HCT116 (cell line): Measurements from ENCODE around the gene RAI2. TPM values are rescaled to one million over a fixed set of nuclear protein-coding genes. Genes with fewer than 3 reads are reported as not detected.

Experiments
- ATAC-seq: fragments of 200-7000 bp; cut with Tn5 transposase; 2 replicates; pipeline ENCODE4 v1.9.1; 2020; ENCODE audit warnings: mild to moderate bottlenecking, moderate library complexity
- BruUV-seq: library from RNA; stranded (reverse); fragments of 400-500 nt; replicated peaks from 2 replicates; lab custom pipeline; 2021; lab: Mats Ljungman, UMichigan
- CTCF ChIA-PET: fragments of 300-600 bp; sonication (Branson Sonifier 250); formaldehyde crosslinking; loops from one replicate; lab custom pipeline; 2021; ENCODE audit warnings: antibody characterized with exemption; lab: Charles Lee
- POLR2A ChIA-PET: fragments of 300-600, 350-600 bp; sonication (Branson Sonifier 250); formaldehyde crosslinking; loops from one replicate; lab custom pipeline; 2021; ENCODE audit warnings: antibody characterized with exemption; lab: Charles Lee
- RAD21 ChIA-PET, 2 experiments: fragments of 300-600 bp; sonication (Branson Sonifier 250); formaldehyde crosslinking; loops; one replicate each; lab custom pipeline; 2023; ENCODE audit warnings: low total read pairs in 2 of 2; ENCODE audit not compliant: uncharacterized antibody in 2 of 2, unreplicated experiment in 2 of 2, low non-redundant PET in 1 of 2; lab: Charles Lee
- DNase-seq: peaks from one replicate; pipeline ENCODE4 v3.0.0-alpha.2; 2010; ENCODE audit warnings: low read depth, low spot score
- H2AFZ ChIP-seq: fragments of 200-600 bp; shearing (Covaris generic), sonication (generic); 2 replicates; pipeline ENCODE4 v1.6.1; 2017; ENCODE audit warnings: low read depth, mixed run types, mixed read lengths, antibody characterized with exemption, low read length; ENCODE audit not compliant: poor library complexity, severe bottlenecking
- H3K27ac ChIP-seq: 2 replicates; pipeline ENCODE4 v1.5.1; 2012; ENCODE audit warnings: low read depth, low read length
- H3K27me3 ChIP-seq: fragments of 200-600 bp; sonication (generic); 2 replicates; pipeline ENCODE4 v1.6.1; 2016; ENCODE audit warnings: mixed run types, low read length, mixed read lengths; ENCODE audit not compliant: insufficient read depth
- H3K36me3 ChIP-seq, 2 experiments: fragments of 200-500 bp in 1 of 2; fragments of 200-600 bp in 1 of 2; sonication (Bioruptor generic) in 1 of 2; sonication (generic) in 1 of 2; 2 replicates each; pipeline versions ENCODE4 v1.5.1 to v1.6.1; 2014 to 2016; ENCODE audit warnings: low read length in 2 of 2, inconsistent platforms in 1 of 2, mixed read lengths in 1 of 2, mixed run types in 1 of 2; ENCODE audit not compliant: insufficient read depth in 2 of 2, control insufficient read depth in 1 of 2
- H3K4me1 ChIP-seq, 2 experiments: fragments of 200-600 bp in 1 of 2; sonication (generic) in 1 of 2; 2 replicates each; pipeline versions ENCODE4 v1.5.1 to v1.6.1; 2012 to 2017; ENCODE audit warnings: low read length in 2 of 2, inconsistent platforms in 1 of 2, mild to moderate bottlenecking in 1 of 2, mixed read lengths in 1 of 2, mixed run types in 1 of 2, moderate library complexity in 1 of 2; ENCODE audit not compliant: insufficient read depth in 2 of 2, control insufficient read depth in 1 of 2
- H3K4me2 ChIP-seq: fragments of 200-600 bp; sonication (generic); 2 replicates; pipeline ENCODE4 v1.6.1; 2017; ENCODE audit warnings: mixed run types, low read length, mixed read lengths
- H3K4me3 ChIP-seq, 2 experiments: fragments of 200-600 bp in 1 of 2; sonication (generic) in 1 of 2; replicated peaks in 1 of 2; 2 replicates each; pipeline ENCODE4 v1.5.1; 2011 to 2016; ENCODE audit warnings: low read length in 2 of 2, control low read depth in 1 of 2, low read depth in 1 of 2, mild to moderate bottlenecking in 1 of 2, mixed read lengths in 1 of 2, mixed run types in 1 of 2
- H3K79me2 ChIP-seq: fragments of 200-600 bp; sonication (generic); 2 replicates; pipeline ENCODE4 v1.6.1; 2017; ENCODE audit warnings: mild to moderate bottlenecking, mixed run types, low read length, moderate library complexity, mixed read lengths; ENCODE audit not compliant: insufficient read depth
- H3K9ac ChIP-seq: fragments of 200-600 bp; sonication (generic); 2 replicates; pipeline ENCODE4 v1.6.1; 2016; ENCODE audit warnings: low read length, mixed read lengths
- H3K9me2 ChIP-seq: fragments of 200-600 bp; sonication (generic), shearing (Covaris generic); 2 replicates; pipeline ENCODE4 v1.6.1; 2017; ENCODE audit warnings: mixed run types, mild to moderate bottlenecking, moderate library complexity; ENCODE audit not compliant: insufficient read depth
- H3K9me3 ChIP-seq, 2 experiments: fragments of 200-500 bp in 1 of 2; fragments of 200-600 bp in 1 of 2; sonication (Bioruptor generic) in 1 of 2; sonication (generic) in 1 of 2; 2 replicates each; pipeline ENCODE4 v1.6.1; 2014 to 2017; ENCODE audit warnings: low read length in 2 of 2, mixed read lengths in 2 of 2, inconsistent platforms in 1 of 2, low read depth in 1 of 2, mild to moderate bottlenecking in 1 of 2, mixed run types in 1 of 2, moderate library complexity in 1 of 2; ENCODE audit not compliant: control insufficient read depth in 1 of 2, insufficient read depth in 1 of 2
- H4K20me1 ChIP-seq: fragments of 200-600 bp; sonication (generic), shearing (Covaris generic); 2 replicates; pipeline ENCODE4 v1.6.1; 2017; ENCODE audit warnings: mixed run types, mild to moderate bottlenecking, moderate library complexity; ENCODE audit not compliant: insufficient read depth
- EZH2 ChIP-seq: fragments of 200-600 bp; sonication (generic); IDR thresholded peaks from 2 replicates; pipeline ENCODE4 v1.6.1; 2017; ENCODE audit warnings: antibody characterized with exemption, mixed run types
- POLR2AphosphoS5 ChIP-seq: IDR thresholded peaks from 2 replicates; pipeline ENCODE4 v1.6.1; 2011; ENCODE audit warnings: mild to moderate bottlenecking, low read depth, low read length, moderate library complexity
- RAD21 ChIP-seq: IDR thresholded peaks from 2 replicates; pipeline ENCODE4 v1.6.1; 2012; ENCODE audit warnings: low read depth, mild to moderate bottlenecking
- TCF7L2 ChIP-seq: IDR thresholded peaks from 2 replicates; pipeline ENCODE4 v1.7.0; 2011; ENCODE audit warnings: borderline replicate concordance, inconsistent platforms; ENCODE audit not compliant: insufficient read depth, insufficient read length; ENCODE audit errors: extremely low read depth
- intact Hi-C: fragments of 100-400 bp; cut with micrococcal nuclease; formaldehyde crosslinking; loops from 2 replicates; pipeline ENCODE4 v1.10.0; 2022
- total RNA-seq: library from RNA; stranded (reverse); gene quantifications from one replicate; pipeline ENCODE4 v1.2.1, GENCODE V29; 2021; ENCODE audit not compliant: unreplicated experiment
- TF ChIP-seq, protein P1 (sequence below), 3 experiments: fragments of 200-600 bp in 1 of 3; sonication (generic) in 1 of 3; IDR thresholded peaks in 2 of 3; conservative IDR thresholded peaks in 1 of 3; 2 replicates each; pipeline ENCODE4 v1.5.1; 2012 to 2017; ENCODE audit warnings: low read depth in 2 of 3, low read length in 2 of 3, antibody characterized with exemption in 1 of 3, borderline replicate concordance in 1 of 3, control low read depth in 1 of 3, mild to moderate bottlenecking in 1 of 3, mixed read lengths in 1 of 3, mixed run types in 1 of 3, moderate library complexity in 1 of 3; ENCODE audit not compliant: insufficient read depth in 1 of 3
- TF ChIP-seq, protein P2 (sequence below): IDR thresholded peaks from 2 replicates; pipeline ENCODE4 v1.6.1; 2012; ENCODE audit warnings: low read depth

RAI2 gene
- total RNA-seq, 1 experiment from 2014 or later = not detected

DNA sequence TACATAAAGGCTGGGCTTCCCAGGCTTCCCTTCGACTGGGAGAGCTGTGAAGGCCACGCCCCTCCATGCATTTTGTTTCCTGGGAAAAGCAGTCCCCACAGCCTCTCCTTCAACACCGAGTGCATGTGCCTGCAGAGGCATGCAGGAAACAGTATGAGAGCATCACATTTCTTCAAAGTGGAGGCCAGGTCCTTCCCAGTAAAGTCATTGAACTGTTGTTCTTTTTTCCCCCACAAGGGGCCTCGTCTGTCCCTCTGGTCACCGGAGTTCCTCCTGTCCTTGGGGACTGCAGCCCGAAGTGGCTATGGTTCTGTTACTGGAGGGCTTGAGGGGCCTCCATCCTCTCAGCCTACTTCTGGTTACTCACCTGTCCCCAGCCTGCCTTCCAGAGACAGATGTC, 56.0 kb downstream of the RAI2 start:
- Histone ChIP-seq H3K9me2 (no peaks in the 10 kb centered on the region), H2AFZ (no peak overlapping the region), H3K4me2 (no peak overlapping the region), H3K4me1 (no peaks in the 10 kb centered on the region), H3K79me2 (no peaks in the 10 kb centered on the region), H3K4me3 (no peak overlapping the region), H3K27me3 (no peaks in the 10 kb centered on the region), H3K27ac (no peak overlapping the region), H3K9ac (no peak overlapping the region), H3K9me3 (no peaks in the 10 kb centered on the region), H4K20me1 (no peaks in the 10 kb centered on the region), H3K36me3 (no peaks in the 10 kb centered on the region)
- no TSS peak for BruUV-seq
- TF ChIP-seq EZH2 (no peak), POLR2AphosphoS5 (no peak), TCF7L2 (no peak), RAD21 (0 out of 2 replicates have a peak, but pooled peaks have one; percentile 7)
- TF ChIP-seq, protein P1, sequence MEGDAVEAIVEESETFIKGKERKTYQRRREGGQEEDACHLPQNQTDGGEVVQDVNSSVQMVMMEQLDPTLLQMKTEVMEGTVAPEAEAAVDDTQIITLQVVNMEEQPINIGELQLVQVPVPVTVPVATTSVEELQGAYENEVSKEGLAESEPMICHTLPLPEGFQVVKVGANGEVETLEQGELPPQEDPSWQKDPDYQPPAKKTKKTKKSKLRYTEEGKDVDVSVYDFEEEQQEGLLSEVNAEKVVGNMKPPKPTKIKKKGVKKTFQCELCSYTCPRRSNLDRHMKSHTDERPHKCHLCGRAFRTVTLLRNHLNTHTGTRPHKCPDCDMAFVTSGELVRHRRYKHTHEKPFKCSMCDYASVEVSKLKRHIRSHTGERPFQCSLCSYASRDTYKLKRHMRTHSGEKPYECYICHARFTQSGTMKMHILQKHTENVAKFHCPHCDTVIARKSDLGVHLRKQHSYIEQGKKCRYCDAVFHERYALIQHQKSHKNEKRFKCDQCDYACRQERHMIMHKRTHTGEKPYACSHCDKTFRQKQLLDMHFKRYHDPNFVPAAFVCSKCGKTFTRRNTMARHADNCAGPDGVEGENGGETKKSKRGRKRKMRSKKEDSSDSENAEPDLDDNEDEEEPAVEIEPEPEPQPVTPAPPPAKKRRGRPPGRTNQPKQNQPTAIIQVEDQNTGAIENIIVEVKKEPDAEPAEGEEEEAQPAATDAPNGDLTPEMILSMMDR (IDR thresholded peaks at IDR 0.05 in 2 of 3, conservative IDR thresholded peaks at IDR 0.05 in 1 of 3; ENCODE audit: borderline replicate concordance in 1 of 3, insufficient read depth in 1 of 3, low read depth in 2 of 3, low read length in 2 of 3) = peak in 2 of 3 experiments; percentile 26 to 32; a peak in 3 of 6 replicates
- TF ChIP-seq, protein P2, sequence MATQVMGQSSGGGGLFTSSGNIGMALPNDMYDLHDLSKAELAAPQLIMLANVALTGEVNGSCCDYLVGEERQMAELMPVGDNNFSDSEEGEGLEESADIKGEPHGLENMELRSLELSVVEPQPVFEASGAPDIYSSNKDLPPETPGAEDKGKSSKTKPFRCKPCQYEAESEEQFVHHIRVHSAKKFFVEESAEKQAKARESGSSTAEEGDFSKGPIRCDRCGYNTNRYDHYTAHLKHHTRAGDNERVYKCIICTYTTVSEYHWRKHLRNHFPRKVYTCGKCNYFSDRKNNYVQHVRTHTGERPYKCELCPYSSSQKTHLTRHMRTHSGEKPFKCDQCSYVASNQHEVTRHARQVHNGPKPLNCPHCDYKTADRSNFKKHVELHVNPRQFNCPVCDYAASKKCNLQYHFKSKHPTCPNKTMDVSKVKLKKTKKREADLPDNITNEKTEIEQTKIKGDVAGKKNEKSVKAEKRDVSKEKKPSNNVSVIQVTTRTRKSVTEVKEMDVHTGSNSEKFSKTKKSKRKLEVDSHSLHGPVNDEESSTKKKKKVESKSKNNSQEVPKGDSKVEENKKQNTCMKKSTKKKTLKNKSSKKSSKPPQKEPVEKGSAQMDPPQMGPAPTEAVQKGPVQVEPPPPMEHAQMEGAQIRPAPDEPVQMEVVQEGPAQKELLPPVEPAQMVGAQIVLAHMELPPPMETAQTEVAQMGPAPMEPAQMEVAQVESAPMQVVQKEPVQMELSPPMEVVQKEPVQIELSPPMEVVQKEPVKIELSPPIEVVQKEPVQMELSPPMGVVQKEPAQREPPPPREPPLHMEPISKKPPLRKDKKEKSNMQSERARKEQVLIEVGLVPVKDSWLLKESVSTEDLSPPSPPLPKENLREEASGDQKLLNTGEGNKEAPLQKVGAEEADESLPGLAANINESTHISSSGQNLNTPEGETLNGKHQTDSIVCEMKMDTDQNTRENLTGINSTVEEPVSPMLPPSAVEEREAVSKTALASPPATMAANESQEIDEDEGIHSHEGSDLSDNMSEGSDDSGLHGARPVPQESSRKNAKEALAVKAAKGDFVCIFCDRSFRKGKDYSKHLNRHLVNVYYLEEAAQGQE = no peak
- ATAC-seq (peak; percentile 70), DNase-seq (no peak)
- CTCF ChIA-PET = no interaction called here
- POLR2A ChIA-PET = no interaction called here
- intact Hi-C loops = no loop called here
- RAD21 ChIA-PET = no interaction called here
